ENCODE measurements around the gene ITGB1.
"Not testable (repeated sequence)": the region's sequence is repeated elsewhere in the genome, so short reads cannot be mapped to it uniquely, and the experiment has no call there.

The ITGB1 gene

DNA sequence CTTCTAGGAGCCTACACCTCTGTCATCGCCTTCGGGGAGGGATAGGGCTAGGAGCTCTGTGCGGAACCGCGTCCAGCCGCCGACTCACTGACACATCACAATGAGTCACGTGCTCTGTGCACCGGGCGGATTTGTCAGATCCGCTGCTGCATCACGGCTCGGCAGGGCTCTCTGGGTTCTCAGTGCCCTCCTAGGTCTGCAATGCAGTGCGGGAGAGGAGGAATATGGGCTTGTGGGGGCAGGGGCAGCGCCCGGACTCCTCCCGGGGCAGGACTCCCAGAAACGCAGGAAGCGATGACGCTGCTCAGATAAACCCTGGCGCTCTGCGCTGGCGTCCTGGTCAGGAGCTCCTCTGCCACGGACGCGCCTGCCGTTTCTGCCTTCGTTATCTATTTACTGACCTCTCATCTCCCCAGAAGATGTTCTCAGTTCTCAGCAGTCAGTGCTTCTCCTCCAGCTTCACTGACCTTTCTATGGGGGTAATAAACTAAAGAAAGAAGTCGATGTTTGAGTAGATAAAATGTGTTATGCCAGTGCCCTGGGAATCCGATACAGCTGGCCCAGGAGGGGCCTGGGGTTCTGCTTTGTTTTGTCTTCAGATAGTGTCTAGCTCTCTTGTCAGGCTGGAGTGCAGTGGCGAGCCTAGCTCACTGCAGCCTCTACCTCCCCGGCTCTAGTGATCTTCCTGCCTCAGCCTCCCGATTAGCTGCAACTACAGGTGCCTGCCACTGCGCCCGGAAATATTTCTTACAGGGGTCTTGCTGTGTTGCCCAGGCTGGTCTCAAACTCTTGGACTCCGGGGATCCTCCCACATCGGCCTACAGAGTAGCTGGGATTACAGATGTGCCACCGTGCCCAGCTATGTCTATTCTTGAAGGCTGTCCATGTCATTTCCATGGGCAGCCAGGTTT, 22.8 kb upstream of the ITGB1 start:
- DNase-seq (peak; percentile 82), ATAC-seq (peak; percentile 99)

DNA sequence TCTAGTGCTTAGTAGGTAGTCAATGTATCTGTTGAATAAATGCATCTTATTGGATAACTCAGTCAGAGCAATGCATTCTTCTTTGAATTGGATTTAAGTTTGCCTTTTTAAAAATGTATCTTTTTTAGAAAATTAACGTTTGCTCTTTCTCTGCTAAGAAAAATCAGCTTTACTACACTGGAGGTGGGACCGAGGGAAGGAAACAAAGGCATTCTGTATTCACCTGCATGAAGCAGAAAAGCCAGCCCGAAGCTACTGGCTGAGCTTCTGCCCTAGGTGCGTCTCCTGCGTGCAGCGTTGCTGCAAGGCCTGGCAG, 22.2 kb upstream of the ITGB1 start:
- DNase-seq (no peak), ATAC-seq (no peak)

DNA sequence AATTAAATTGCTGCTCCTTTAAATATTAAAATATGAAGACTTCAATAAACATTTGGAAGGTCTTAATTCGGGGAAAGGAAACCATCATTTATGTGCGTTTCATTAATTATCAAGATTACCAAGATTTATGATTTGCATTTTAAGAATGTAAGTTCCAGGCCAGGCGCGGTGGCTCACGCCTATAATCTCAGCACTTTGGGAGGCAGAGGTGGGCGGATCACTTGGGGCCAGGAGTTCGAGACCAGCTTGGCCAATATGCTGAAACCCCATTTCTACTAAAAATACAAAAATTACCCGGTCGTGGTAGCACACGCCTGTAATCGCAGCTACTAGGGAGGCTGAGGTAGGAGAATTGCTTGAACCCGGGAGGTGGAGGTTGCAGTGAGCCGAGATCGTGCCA, 21.7 kb upstream of the ITGB1 start:
- ATAC-seq, DNase-seq: not testable (repeated sequence)

DNA sequence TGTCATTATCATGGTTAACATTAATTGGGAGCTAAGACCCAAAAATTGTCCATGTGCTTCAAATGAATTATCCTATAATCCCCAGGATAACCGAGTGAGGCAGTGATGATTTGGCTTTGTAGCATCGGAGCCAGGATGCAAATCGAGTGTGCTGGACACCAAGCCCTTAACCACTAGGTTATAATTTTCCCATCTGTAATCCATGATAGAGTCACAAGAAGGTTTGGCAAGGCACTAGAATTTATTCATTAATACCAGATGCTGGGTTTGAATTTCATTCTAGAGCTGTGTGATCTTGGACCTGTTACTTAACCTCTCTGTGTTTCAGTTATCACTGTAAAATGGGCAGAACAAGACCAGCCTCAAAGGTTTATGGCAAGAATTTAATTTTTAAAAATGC, 21.0 kb upstream of the ITGB1 start:
- no peak for DNase-seq
- ATAC-seq: no peak

DNA sequence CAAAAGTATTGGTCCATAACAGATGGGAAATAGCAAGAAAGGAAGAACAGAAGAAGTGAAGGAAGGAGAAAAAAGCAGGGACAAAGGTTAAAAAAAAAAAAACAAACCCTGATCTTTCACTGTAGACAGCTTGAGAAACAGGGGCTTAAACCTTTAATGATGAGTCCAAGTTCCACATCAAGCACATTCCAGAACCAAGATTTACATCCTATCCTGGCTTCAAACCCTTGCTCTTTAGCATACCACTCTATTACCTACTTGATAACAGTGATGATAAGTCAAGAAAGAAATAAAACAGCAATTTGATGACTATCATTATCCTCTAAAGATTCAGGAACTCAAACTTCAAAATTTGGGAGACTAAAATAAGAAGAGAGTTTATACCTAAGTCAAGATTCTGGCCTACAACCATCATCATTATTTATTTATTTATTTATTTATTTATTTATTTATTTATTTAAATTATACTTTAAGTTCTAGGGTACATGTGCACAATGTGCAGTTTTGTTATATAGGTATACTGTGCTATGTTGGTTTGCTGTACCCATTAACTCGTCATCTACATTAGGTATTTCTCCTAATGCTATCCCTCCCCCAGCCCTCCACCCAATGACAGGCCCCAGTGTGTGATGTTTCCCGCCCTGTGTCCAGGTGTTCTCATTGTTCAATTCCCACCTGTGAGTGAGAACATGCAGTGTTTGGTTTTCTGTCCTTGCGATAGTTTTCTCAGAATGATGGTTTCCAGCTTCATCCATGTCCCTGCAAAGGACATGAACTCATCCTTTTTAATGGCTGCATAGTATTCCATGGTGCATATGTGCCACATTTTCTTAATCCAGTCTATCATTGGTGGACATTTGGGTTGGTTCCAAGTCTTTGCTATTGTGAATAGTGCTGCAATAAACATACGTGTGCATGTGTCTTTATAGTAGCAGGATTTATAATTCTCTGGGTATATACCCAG, 20.1 kb upstream of the ITGB1 start:
- not testable (repeated sequence) for ATAC-seq, DNase-seq

DNA sequence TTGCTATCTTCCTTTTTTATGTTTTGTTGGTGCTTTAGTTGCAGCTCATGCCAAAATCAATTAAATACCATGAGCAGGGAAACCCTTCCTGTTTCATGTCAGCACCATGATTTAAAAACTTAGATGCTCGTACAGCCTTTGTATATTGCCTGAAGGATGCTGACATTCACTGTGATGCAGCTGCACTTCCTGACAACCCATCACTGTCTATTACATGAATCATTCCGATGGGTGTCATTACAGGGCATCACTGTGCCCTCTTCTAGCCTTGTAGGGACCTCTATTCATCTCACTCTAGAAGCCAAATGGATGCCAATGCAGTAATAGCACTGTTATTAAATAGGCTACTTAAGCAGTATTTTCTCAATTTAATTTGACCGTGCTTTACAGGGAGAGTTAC, 18.3 kb upstream of the ITGB1 start:
- DNase-seq (no peak), ATAC-seq (no peak)

DNA sequence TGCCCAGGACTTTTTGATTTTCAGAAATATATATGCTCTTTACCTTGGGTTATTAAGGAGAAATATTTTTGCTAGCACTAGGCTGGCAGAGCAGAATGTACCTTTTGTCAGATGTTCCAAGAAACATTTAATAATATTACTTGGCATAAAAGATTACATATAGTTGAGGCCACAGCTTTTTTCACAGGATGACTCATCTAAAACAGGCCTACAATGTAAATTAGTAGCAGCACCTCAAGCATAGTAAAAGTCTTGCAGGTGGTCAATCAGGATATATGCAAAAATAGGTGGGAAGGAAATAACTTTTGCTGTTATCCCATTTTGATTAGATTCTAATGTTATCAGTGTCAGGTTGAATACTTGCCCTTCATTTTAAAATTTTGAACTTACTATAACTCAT, 14.9 kb upstream of the ITGB1 start:
- ATAC-seq (no peak), DNase-seq (no peak)

DNA sequence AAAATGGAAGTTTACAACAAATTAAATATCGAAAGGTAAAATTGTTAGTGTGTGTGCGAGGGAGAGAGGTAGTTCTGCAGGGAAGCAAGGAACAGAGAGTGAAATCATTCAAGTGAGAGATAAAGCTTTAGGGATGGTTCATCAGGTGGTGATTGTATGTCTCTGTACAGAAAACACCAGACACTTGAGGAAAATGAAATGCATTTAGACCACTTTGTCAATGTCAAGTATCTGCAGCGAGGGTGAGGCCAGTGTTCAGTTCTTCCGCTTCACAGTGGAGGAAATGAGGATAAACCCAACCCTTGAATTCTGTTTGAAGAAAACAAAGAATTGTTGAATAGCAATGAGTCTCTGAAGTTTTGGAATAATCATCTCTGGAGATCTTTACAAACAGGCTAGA, 14.4 kb upstream of the ITGB1 start:
- DNase-seq: no peak
- ATAC-seq: no peak

DNA sequence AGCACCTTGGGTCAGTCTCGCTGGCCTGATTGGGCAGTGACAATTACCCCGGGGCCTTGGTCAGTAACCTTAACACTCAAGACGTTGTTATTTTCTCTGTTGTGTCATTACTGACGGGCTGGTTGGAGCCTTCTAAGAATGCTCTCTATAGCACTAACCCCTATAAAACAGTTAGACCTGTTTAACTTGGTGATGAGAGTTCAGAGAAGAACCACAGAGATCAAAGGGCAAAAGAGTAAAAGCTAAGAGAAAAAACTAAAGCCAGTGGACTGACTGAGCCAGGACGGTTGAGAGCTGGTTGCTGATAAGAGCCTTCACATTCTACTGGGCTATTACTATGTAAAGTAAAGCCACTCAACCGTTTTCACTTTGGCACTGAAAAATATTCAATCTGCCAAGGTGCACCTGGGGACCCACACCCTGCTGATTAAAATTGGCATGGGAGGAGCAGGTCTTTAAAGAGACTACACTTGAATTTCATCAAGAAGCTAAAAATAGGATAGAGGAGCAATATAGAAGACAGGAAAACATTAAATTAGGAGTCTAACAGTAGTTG, 13.6 kb upstream of the ITGB1 start:
- DNase-seq (no peak), ATAC-seq (no peak)

DNA sequence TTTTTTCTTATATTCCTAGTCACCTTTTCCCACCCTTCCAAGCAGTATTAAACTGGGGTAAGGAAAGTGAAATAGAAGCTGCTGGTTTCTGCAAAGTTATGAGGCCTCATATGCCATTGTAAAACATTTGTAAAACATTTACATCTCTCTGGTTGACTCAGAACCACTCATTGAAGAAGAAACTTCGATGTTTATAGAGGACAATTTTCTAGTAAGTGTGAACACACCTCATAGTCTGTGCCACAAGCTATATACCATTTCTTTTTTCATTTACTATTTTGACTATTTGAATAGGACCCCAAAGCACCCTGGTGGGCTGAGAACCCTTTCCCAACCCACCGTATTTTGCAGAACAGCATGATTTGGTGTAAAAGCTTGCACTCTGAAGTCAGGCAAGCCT, 12.9 kb upstream of the ITGB1 start:
- ATAC-seq (no peak), DNase-seq (no peak)

DNA sequence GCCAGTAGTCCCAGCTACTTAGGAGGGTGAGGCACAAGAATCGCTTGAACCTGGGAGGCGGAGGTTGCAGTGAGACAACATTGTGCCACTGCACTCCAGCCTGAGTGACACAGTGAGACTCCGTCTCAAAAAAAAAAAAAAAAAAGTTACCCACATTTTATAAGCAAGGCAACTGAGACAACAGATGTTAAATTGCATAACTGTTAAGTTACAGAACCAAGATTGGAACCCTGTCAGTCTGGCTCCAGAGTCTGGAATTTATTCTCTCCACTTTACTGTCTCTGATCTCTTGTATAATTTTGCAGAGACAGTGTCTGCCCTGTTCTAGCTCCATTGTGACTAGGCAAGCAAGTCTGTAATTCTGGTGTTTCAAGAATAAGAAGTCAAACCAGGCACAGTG, 6.2 kb upstream of the ITGB1 start:
- no peak for ATAC-seq
- DNase-seq: no peak

DNA sequence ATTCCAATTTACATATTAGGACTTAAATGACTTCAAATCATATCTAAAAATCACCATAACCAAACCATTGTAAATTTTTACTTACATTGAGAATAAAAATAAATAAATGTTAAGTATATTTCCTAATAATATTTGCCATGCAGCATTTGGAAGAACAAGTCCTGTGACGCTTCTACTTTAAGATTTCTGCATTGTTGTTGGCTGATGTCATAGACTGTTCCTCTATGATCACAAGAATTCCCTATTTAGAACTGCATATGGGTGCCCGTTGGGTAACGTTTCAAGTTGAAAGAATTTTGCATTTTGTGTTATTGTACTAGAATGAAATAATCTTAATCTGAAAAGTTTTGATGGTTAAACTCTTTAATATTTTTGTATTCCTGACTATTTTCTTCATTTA, 5.1 kb upstream of the ITGB1 start:
- ATAC-seq (no peak), DNase-seq (no peak)

DNA sequence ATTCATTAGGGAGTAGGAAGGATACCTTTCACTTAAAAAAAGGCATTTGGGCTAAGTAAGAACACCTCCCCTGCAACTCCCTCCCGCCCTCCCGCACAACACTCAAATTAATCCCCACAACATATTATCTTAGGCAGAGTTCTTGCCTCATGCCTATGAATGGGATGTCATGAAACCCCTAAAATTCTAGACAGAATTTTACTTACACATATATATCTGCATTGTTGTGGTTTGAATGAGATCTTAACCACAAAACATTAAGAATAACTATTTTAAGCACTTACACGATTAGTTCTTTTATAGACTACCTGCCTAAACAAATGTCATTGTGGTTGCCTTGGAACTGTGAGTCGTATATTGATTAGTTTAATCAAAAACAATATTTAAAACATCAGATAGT, 4.5 kb upstream of the ITGB1 start:
- DNase-seq: no peak

DNA sequence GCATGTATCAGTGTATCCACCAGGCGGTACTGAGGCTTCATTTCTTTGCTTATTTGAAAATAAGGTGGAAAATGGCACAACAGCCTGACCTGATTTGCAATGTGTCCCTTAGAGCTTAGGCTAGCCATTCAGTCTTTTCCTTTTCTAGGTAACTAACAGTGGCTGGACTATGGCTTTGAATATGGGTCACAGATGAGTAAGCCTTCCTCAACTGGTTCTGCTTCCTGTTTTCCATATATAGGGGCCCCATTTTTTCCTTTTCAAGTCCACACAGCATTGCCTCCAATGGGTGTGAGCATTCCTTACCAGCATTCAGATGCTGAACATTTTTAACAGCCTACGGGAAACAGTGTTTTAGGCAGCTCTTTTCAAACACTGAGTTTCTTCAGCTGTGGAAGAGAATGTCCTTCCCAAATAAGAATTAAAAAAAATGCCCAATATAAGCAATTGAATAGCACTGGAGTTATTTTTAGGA, 3.9 kb upstream of the ITGB1 start:
- DNase-seq (no peak), ATAC-seq (no peak)

More for the DNA sequence above, 4.5 kb upstream of the ITGB1 start:
- ATAC-seq: no peak

DNA sequence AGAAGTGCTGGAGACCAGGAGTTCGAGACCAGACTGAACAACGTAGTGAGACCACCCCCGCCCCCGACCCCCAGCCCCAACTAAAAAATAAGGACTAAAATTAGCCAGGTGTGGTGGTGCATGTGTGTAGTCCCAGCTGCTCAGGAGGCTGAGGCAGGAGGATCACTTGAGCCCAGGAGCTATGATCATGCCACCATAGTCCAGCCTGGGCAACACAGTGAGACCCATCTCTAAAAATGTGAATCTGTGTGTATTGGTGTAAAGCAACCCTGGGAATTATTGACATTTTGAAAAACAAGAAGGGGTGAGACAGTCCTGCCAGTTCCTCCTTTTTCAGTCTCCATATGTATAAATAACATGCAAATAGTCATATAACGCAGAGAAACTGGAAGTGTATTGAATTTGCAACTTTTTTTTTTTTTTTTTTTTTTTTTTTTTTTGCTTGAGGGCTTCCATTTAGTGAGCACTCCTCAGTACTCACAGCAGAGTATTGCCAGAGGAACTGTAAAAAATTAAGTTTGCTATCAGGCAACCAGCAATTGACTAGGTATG, 3.4 kb upstream of the ITGB1 start:
- no peak for DNase-seq
- no peak for ATAC-seq

DNA sequence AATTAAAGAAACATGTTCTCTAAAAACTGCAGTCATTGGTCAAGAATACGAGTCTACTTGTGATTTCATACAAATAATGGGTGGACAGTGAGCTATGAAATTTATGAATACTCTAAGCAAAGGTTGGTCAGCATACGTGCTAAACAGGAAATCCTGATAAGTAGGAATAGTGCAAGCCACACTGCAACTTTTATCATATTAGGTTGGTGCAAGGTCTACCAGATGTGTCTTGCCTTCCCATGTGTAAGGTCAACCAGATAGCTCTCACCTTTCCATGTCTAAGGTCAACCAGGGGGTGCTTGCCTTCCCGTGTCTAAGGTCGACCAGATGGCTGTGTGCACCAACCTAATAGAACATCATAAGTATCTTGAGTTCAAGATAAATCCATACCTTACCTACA, 2.0 kb upstream of the ITGB1 start:
- DNase-seq (no peak), ATAC-seq (no peak)

DNA sequence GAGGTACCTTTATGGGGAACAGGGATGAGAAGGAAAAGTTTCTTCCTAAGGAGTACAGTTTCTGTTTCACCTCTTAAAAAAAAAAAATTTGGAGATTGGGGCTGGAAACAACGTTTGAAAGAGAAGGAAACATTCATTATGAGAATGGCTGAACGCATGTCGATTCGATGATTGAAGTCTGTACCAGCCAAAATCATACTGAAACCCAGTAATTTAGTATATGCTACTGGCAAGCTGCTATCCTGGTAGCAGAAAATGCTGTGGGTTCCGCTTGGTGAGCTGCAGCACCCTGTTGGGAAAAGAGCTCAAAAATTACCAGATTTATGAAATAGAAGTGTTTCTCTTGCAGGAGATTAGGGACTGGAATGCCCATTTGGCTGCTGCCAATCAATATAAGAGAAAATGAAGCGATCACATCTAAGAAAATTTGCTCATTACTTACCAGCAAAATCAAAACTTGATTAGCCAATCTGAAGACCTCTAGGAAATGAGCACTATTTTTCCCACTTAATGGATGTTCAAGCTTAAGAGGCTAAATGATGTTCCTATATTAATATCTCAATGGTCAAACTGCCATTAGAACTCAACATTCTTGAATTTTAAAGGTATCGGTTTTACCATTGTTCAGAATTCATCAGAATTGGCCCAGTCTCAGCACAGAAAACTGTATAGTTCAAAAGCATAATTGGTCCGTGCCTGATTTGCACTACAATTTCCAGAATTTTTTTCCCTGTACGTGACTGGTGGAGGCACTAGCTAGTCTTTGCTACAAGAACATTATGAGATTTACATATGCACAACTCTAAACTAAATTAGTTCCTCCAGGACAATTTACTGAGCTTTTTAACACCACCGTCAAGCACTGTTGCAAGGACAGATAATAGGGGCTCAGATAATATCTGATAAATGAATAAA, 1.2 kb upstream of the ITGB1 start:
- DNase-seq (peak; percentile 27), ATAC-seq (peak; percentile 37)

DNA sequence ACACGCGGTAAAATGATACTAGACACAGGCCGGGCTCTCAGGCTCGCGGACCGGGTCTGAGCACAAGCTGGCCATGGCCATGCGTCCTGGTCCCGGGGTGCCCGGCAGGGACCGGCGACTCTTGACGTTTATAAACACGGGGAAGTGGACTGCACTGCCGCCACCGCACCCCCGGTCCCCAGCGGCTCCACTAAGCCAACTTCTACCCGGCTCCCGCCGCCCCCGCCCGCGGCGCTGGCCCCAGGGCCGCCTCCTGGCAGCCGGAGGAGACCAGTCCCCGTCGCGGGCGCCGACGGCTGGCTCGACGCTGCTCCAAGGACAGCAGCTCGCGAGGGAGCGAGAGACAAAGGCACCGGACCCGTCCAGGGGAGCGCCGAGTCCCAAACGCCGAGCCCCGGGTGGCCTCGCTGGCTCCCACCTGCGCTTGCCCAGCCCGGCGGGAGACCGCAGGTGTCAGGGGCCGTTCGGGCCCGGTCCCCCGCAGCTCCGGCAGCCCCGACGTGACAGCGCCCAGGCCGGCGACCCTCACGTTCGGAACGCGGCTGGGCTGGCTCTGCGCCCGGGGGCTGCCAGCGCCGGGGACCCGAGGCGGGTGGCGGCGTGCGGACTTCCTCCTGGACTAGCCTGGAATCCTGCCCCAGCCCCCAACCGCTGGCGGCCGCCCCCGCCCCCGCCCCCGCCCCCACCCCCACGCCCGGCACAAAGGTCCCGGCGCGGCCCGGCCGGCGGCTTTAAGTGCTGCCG, 517 bp downstream of the ITGB1 start:
- DNase-seq (peak; percentile 54), ATAC-seq (peak; percentile 20)

DNA sequence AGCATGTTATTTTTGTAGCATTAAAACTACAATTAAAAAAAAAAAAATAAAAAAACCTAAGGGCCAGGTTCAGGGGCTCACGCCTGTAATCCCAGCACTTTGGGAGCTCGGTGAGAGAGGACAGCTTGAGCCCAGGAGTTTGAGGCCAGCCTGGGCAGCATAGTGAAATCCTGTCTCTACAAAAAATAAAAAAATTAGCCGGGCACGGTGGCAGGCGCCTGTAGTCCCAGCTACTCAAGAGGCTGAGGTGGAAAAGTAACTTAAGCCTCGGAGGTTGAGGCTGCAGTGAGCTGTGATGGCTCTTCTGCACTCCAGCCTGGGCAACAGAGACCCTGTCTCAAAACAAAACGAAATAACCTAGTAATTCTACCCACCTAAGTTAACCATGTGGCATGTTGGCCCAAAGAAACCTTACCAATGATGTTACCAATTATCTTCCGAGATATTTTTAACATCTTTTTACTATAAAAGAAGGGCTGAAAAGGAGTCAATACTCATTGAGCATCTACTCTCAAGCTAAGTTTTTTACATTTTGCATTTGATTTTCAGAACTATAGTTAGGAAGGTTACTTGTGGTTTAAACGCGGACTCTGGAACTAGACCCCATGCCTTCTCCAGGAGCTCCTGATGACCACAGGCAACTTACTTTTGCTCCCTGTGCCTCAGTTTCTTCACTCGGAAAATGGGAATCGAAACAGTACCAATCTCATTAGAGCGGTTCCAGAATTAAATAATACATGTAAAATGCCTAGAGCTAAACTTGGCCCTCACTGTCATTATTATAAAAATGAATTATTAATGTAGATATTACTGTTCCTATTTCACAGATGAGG, 1.4 kb downstream of the ITGB1 start:
- no peak for ATAC-seq
- no peak for DNase-seq

DNA sequence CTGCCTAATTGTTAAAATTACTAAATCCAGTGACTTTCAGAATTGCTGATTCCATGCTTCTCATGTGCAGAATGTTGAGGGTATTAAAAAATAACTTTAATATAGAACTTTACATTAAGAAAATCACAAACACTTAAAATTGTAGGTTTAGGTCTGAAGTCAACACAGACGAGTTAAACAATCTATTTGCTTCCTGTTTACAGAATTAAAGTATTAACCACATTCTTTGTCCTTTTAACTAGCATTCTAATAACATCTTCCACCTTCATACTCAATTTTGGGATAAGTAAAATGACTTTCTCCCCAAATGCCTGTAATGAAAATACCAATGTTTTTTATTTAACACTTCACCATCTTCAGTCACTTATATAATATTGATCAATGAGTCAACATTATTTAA, 2.2 kb downstream of the ITGB1 start:
- no peak for DNase-seq
- no peak for ATAC-seq

All from stimulated activated naive CD8-positive, alpha-beta T cell treated with anti-CD3 and anti-CD28 coated beads, Interleukin-15, Interleukin-2, amounts not matched to agents 100 U/mL and 50 U/mL, for 24 hours (primary cell).